ENCODE results near the gene CAND1.

Gene CAND1

GRCh38 chr12:67356380-67356774, 87.2 kb downstream of the CAND1 start:
- ATAC-seq (ENCODE audit: low read depth), result no peak
- Histone ChIP-seq H3K9me3 (ENCODE audit: severe bottlenecking) (no peaks in the 10 kb centered on the region), H3K27ac (ENCODE audit: poor library complexity, severe bottlenecking) (no peak overlapping the region), H3K4me3 (ENCODE audit: severe bottlenecking) (no peak overlapping the region), H3K27me3 (ENCODE audit: insufficient read depth, poor library complexity, severe bottlenecking) (no peaks in the 10 kb centered on the region), H3K36me3 (ENCODE audit: low read depth) (no peaks in the 10 kb centered on the region), H3K4me1 (ENCODE audit: insufficient read depth, poor library complexity, severe bottlenecking) (no peaks in the 10 kb centered on the region)
- DNase-seq (ENCODE audit: low spot score), result no peak
- TF ChIP-seq CTCF (IDR thresholded peaks at IDR 0.05; ENCODE audit: poor library complexity, severe bottlenecking), result no peak

GRCh38 chr12:67357376-67358125, 88.4 kb downstream of the CAND1 start:
- H3K9me3 ChIP-seq (ENCODE audit: severe bottlenecking), result no peaks in the 10 kb centered on the region
- no peaks in the 10 kb centered on the region for H3K36me3 ChIP-seq (ENCODE audit: low read depth)
- no peaks in the 10 kb centered on the region for H3K27me3 ChIP-seq (ENCODE audit: insufficient read depth, poor library complexity, severe bottlenecking)
- ATAC-seq (ENCODE audit: low read depth), result no peak
- H3K27ac ChIP-seq (ENCODE audit: poor library complexity, severe bottlenecking), result no peak overlapping the region
- no peak overlapping the region for H3K4me3 ChIP-seq (ENCODE audit: severe bottlenecking)
- no peak for TF ChIP-seq CTCF (IDR thresholded peaks at IDR 0.05; ENCODE audit: poor library complexity, severe bottlenecking)
- no peak for DNase-seq (ENCODE audit: low spot score)
- no peaks in the 10 kb centered on the region for H3K4me1 ChIP-seq (ENCODE audit: insufficient read depth, poor library complexity, severe bottlenecking)

GRCh38 chr12:67358781-67359338, 89.7 kb downstream of the CAND1 start:
- ATAC-seq (ENCODE audit: low read depth) (no peak), DNase-seq (ENCODE audit: low spot score) (no peak)
- Histone ChIP-seq H3K36me3 (ENCODE audit: low read depth) (no peaks in the 10 kb centered on the region), H3K4me3 (ENCODE audit: severe bottlenecking) (no peak overlapping the region), H3K9me3 (ENCODE audit: severe bottlenecking) (no peaks in the 10 kb centered on the region), H3K4me1 (ENCODE audit: insufficient read depth, poor library complexity, severe bottlenecking) (no peaks in the 10 kb centered on the region), H3K27me3 (ENCODE audit: insufficient read depth, poor library complexity, severe bottlenecking) (no peaks in the 10 kb centered on the region), H3K27ac (ENCODE audit: poor library complexity, severe bottlenecking) (no peak overlapping the region)
- TF ChIP-seq CTCF (IDR thresholded peaks at IDR 0.05; ENCODE audit: poor library complexity, severe bottlenecking), result no peak

GRCh38 chr12:67362526-67362925, 93.4 kb downstream of the CAND1 start:
- ATAC-seq (ENCODE audit: low read depth) (no peak), DNase-seq (ENCODE audit: low spot score) (no peak)
- TF ChIP-seq CTCF (IDR thresholded peaks at IDR 0.05; ENCODE audit: poor library complexity, severe bottlenecking), result no peak
- Histone ChIP-seq H3K4me1 (ENCODE audit: insufficient read depth, poor library complexity, severe bottlenecking) (no peaks in the 10 kb centered on the region), H3K9me3 (ENCODE audit: severe bottlenecking) (no peaks in the 10 kb centered on the region), H3K36me3 (ENCODE audit: low read depth) (no peaks in the 10 kb centered on the region), H3K4me3 (ENCODE audit: severe bottlenecking) (no peak overlapping the region), H3K27ac (ENCODE audit: poor library complexity, severe bottlenecking) (no peak overlapping the region), H3K27me3 (ENCODE audit: insufficient read depth, poor library complexity, severe bottlenecking) (no peaks in the 10 kb centered on the region)

GRCh38 chr12:67364228-67364627, 95.1 kb downstream of the CAND1 start:
- Histone ChIP-seq H3K27ac (ENCODE audit: poor library complexity, severe bottlenecking) (no peak overlapping the region), H3K9me3 (ENCODE audit: severe bottlenecking) (no peaks in the 10 kb centered on the region), H3K4me3 (ENCODE audit: severe bottlenecking) (no peak overlapping the region), H3K27me3 (ENCODE audit: insufficient read depth, poor library complexity, severe bottlenecking) (no peaks in the 10 kb centered on the region), H3K36me3 (ENCODE audit: low read depth) (no peaks in the 10 kb centered on the region), H3K4me1 (ENCODE audit: insufficient read depth, poor library complexity, severe bottlenecking) (no peaks in the 10 kb centered on the region)
- ATAC-seq (ENCODE audit: low read depth), result no peak
- no peak for DNase-seq (ENCODE audit: low spot score)
- TF ChIP-seq CTCF (IDR thresholded peaks at IDR 0.05; ENCODE audit: poor library complexity, severe bottlenecking), result no peak

Measured in RWPE2 (cell line).